ENCODE data around the gene SOS1. TPM values are rescaled to one million over a fixed set of nuclear protein-coding genes. Genes with fewer than 3 reads are reported as not detected.
"Not testable (repeated sequence)": the region's sequence is repeated elsewhere in the genome, so short reads cannot be mapped to it uniquely, and the experiment has no call there.

Gene SOS1
- total and polyA plus RNA-seq, 2 donors from 2014 or later: 5.5 to 33.4 TPM

DNA sequence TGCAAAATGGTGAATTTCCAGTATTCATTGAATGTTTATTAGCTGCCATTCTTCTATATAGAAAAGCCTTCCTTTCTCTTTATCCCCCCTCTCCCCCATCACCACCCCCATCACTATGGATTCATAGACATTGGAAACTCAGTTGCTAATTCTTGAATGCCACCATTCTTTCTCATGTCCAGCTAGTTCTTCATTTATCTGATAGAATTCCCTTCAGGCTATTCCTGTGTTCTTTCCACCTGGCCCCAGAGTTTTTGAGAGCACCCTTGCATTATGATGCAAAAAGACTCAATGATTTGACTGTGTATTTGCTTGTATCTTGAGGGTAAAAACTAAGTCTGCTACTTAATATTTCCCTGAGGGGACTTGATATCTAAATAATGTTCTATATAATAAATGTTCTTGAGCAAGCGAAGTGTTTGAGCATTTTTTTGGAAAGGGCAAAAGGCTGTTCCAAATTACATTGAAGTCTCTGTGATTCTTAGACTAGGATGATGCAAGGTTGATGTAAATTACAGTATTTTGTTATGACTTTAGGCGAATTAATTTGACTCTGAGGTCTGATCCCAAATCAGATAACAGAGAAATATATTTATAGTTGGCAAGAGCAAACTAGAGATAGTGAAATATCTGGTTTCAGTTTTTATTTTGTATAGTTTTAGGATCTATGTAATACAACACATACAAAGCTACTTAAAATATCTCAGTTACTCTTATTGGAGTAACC lies 18.8 kb upstream of the SOS1 start:
- intact Hi-C loops (cut with DNase I): no loop called here

DNA sequence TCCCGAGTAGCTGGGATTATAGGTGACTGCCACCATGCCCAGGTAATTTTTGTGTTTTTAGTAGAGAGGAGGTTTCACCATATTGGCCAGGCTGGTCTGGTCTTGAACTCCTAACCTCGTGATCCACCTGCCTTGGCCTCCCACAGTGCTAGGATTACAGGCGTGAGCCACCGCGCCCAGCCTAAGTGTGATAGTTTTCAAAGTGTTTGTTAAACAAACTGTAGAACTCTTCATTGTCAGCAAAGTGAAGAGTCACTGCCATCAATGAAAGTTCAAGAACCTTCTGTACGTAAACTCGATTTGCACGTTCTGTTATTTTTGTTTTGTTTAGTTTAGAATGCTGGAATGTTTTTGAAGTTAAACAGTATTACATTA lies 18.0 kb upstream of the SOS1 start:
- H3K27me3 ChIP-seq (ENCODE audit: control insufficient read depth, insufficient read depth, low read length): no peaks in the 10 kb centered on the region
- no peak for FAIRE-seq

More for the DNA sequence above, 18.8 kb upstream of the SOS1 start:
- TF ChIP-seq, protein P1, sequence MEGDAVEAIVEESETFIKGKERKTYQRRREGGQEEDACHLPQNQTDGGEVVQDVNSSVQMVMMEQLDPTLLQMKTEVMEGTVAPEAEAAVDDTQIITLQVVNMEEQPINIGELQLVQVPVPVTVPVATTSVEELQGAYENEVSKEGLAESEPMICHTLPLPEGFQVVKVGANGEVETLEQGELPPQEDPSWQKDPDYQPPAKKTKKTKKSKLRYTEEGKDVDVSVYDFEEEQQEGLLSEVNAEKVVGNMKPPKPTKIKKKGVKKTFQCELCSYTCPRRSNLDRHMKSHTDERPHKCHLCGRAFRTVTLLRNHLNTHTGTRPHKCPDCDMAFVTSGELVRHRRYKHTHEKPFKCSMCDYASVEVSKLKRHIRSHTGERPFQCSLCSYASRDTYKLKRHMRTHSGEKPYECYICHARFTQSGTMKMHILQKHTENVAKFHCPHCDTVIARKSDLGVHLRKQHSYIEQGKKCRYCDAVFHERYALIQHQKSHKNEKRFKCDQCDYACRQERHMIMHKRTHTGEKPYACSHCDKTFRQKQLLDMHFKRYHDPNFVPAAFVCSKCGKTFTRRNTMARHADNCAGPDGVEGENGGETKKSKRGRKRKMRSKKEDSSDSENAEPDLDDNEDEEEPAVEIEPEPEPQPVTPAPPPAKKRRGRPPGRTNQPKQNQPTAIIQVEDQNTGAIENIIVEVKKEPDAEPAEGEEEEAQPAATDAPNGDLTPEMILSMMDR (IDR thresholded peaks at IDR 0.05; ENCODE audit: borderline replicate concordance, extremely low read depth, insufficient read depth): no peak
- no peak for DNase-seq
- H3K9me3 ChIP-seq (ENCODE audit: control insufficient read depth in 2 of 3, insufficient read depth in 1 of 3, low read length in 3 of 3): no peaks in the 10 kb centered on the region
- H3K4me1 ChIP-seq (ENCODE audit: control insufficient read depth in 2 of 3, insufficient read depth in 2 of 3, low read depth in 1 of 3, low read length in 3 of 3): no peaks in the 10 kb centered on the region
- no peak overlapping the region for H3K4me3 ChIP-seq (ENCODE audit: low read length in 3 of 3)
- H3K36me3 ChIP-seq (ENCODE audit: control insufficient read depth in 2 of 3, insufficient read depth in 3 of 3, low read length in 3 of 3): no peaks in the 10 kb centered on the region
- H3K27ac ChIP-seq (ENCODE audit: low read depth in 2 of 2, low read length in 2 of 2): no peak overlapping the region
- H3K9ac ChIP-seq (ENCODE audit: low read length in 3 of 3): no peak overlapping the region
- FAIRE-seq: no peak
- H3K27me3 ChIP-seq (ENCODE audit: control insufficient read depth, insufficient read depth, low read length): no peaks in the 10 kb centered on the region

DNA sequence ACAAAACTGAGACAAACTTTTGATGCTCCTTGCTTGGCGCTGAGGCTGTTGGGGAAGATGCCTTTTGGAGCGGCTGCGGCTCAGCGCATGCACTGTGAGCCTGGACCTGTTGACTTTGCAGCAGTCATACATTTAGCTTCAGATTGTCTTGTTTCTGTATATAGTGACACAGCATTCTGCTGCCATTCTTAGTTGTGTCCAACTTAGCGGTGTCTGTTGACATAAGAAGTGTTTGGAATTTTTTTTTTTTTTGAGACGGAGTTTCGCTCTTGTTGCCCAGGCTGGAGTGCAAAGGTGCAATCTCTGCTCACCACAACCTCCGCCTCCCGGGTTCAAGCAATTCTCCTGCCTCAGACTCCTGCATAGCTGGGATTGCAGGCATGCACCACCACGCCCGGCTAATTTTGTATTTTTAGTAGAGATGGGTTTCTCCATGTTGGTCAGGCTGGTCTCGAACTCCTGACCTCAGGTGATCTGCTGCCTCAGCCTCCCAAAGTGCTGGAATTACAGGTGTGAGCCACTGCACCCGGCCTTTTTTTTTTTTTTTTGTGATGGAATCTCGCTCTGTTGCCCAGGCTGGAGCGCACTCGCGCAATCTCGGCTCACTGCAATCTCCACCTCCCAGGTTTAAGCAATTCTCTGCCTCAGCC lies 17.5 kb upstream of the SOS1 start:
- H3K4me3 ChIP-seq (ENCODE audit: low read length in 3 of 3); DNase-seq; FAIRE-seq; H3K9ac ChIP-seq (ENCODE audit: low read length in 3 of 3); H3K36me3 ChIP-seq (ENCODE audit: control insufficient read depth in 2 of 3, insufficient read depth in 3 of 3, low read length in 3 of 3); H3K27ac ChIP-seq (ENCODE audit: low read depth in 2 of 2, low read length in 2 of 2); H3K9me3 ChIP-seq (ENCODE audit: control insufficient read depth in 2 of 3, insufficient read depth in 1 of 3, low read length in 3 of 3); H3K27me3 ChIP-seq (ENCODE audit: control insufficient read depth, insufficient read depth, low read length); H3K4me1 ChIP-seq (ENCODE audit: control insufficient read depth in 2 of 3, insufficient read depth in 2 of 3, low read depth in 1 of 3, low read length in 3 of 3); intact Hi-C loops (cut with DNase I): not testable (repeated sequence)

More for the DNA sequence above, 18.0 kb upstream of the SOS1 start:
- TF ChIP-seq, protein P1 (IDR thresholded peaks at IDR 0.05; ENCODE audit: borderline replicate concordance, extremely low read depth, insufficient read depth): no peak
- Histone ChIP-seq H3K4me3 (ENCODE audit: low read length in 3 of 3) (no peak overlapping the region), H3K9me3 (ENCODE audit: control insufficient read depth in 2 of 3, insufficient read depth in 1 of 3, low read length in 3 of 3) (no peaks in the 10 kb centered on the region), H3K4me1 (ENCODE audit: control insufficient read depth in 2 of 3, insufficient read depth in 2 of 3, low read depth in 1 of 3, low read length in 3 of 3) (no peaks in the 10 kb centered on the region), H3K36me3 (ENCODE audit: control insufficient read depth in 2 of 3, insufficient read depth in 3 of 3, low read length in 3 of 3) (no peaks in the 10 kb centered on the region), H3K9ac (ENCODE audit: low read length in 3 of 3) (no peak overlapping the region), H3K27ac (ENCODE audit: low read depth in 2 of 2, low read length in 2 of 2) (no peak overlapping the region)
- intact Hi-C loops (cut with DNase I): no loop called here
- DNase-seq: no peak

DNA sequence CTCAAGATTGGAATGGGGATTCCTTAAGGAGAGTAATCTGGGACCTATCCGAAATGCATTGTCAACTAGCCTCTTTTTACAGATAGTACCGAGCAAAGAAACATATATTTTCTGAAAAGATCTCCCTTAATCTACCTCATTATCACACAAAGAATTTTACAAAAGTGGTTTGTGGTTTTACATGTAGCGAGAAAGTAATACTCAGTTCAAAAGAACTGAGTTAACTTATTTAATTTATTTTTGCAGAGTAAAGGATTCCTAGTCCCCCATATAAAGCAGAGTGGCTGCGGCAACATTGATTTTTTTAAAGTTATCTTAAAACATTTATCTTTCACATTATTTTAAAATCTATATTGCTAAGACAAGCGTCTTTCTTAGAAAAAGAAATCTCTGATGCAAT lies 15.9 kb upstream of the SOS1 start:
- H3K4me1 ChIP-seq (ENCODE audit: control insufficient read depth in 2 of 3, insufficient read depth in 2 of 3, low read depth in 1 of 3, low read length in 3 of 3): no peaks in the 10 kb centered on the region
- H3K27ac ChIP-seq (ENCODE audit: low read depth in 2 of 2, low read length in 2 of 2): no peak overlapping the region
- DNase-seq: no peak
- H3K9ac ChIP-seq (ENCODE audit: low read length in 3 of 3): no peak overlapping the region
- H3K27me3 ChIP-seq (ENCODE audit: control insufficient read depth, insufficient read depth, low read length): no peaks in the 10 kb centered on the region
- TF ChIP-seq, protein P1 (IDR thresholded peaks at IDR 0.05; ENCODE audit: borderline replicate concordance, extremely low read depth, insufficient read depth): no peak
- no peak overlapping the region for H3K4me3 ChIP-seq (ENCODE audit: low read length in 3 of 3)
- no peak for FAIRE-seq
- H3K9me3 ChIP-seq (ENCODE audit: control insufficient read depth in 2 of 3, insufficient read depth in 1 of 3, low read length in 3 of 3): no peaks in the 10 kb centered on the region
- intact Hi-C loops (cut with DNase I): no loop called here
- no peaks in the 10 kb centered on the region for H3K36me3 ChIP-seq (ENCODE audit: control insufficient read depth in 2 of 3, insufficient read depth in 3 of 3, low read length in 3 of 3)
